K562 (cell line): Measurements from ENCODE around the gene TSPAN14. TPM values are rescaled to one million over a fixed set of nuclear protein-coding genes. Genes with fewer than 3 reads are reported as not detected.

Source experiments
- CBFA2T3 ChIP-seq: fragments of 450-650 bp; IDR thresholded peaks from 2 replicates; pipeline ENCODE4 v1.6.1; 2017
- CBX5 ChIP-seq: IDR thresholded peaks from 2 replicates; pipeline ENCODE4 v1.6.1; 2014; ENCODE audit warnings: low read depth, borderline replicate concordance
- CREM ChIP-seq: IDR thresholded peaks from 2 replicates; pipeline ENCODE4 v1.6.1; 2014; ENCODE audit warnings: antibody characterized with exemption, low read depth
- FIP1L1 ChIP-seq: fragments of 200-400 bp; formaldehyde crosslinking; IDR thresholded peaks from 2 replicates; pipeline ENCODE4 v1.6.1; 2018; ENCODE audit warnings: mild to moderate bottlenecking, low read depth, low read length; ENCODE audit not compliant: poor library complexity, severe bottlenecking
- GABPB1 ChIP-seq: sonication (generic); formaldehyde crosslinking; IDR thresholded peaks from 2 replicates; pipeline ENCODE4 v1.8.0; 2022; ENCODE audit warnings: mild to moderate bottlenecking, missing genetic modification reagents
- HCFC1 ChIP-seq: IDR thresholded peaks from 2 replicates; pipeline ENCODE4 v1.6.1; 2012; ENCODE audit warnings: low read depth, low read length, improper control_type of control experiment
- KDM2B ChIP-seq: fragments of 250-450 bp; sonication (Bioruptor Pico); IDR thresholded peaks from 2 replicates; pipeline ENCODE4 v1.8.0; 2021; ENCODE audit warnings: mild to moderate bottlenecking, moderate library complexity
- KLF10 ChIP-seq: fragments of 250-450 bp; sonication (Bioruptor Pico); IDR thresholded peaks from 2 replicates; pipeline ENCODE4 v1.6.1; 2021; ENCODE audit warnings: matching md5 sums
- KLF13 ChIP-seq: fragments of 450-650 bp; IDR thresholded peaks from 2 replicates; pipeline ENCODE4 v1.6.1; 2016; ENCODE audit warnings: missing genetic modification characterization, low read depth, mild to moderate bottlenecking, missing compliant biosample characterization, moderate library complexity, borderline replicate concordance
- LEF1 ChIP-seq: fragments of 450-650 bp; IDR thresholded peaks from 2 replicates; pipeline ENCODE4 v1.6.1; 2016; ENCODE audit warnings: mild to moderate bottlenecking
- MTA3 ChIP-seq: fragments of 450-650 bp; formaldehyde crosslinking; IDR thresholded peaks from 2 replicates; pipeline ENCODE4 v1.6.1; 2017; ENCODE audit warnings: mild to moderate bottlenecking, borderline replicate concordance
- NFIX ChIP-seq: fragments of 250-450 bp; sonication (Bioruptor Pico); IDR thresholded peaks from 2 replicates; pipeline ENCODE4 v1.4.0; 2020; ENCODE audit warnings: low read depth, mild to moderate bottlenecking, moderate library complexity
- NFXL1 ChIP-seq: fragments of 450-650 bp; formaldehyde crosslinking; IDR thresholded peaks from 2 replicates; pipeline ENCODE4 v1.4.0; 2021; ENCODE audit warnings: mild to moderate bottlenecking
- PHF20 ChIP-seq: fragments of 450-650 bp; IDR thresholded peaks from 2 replicates; pipeline ENCODE4 v1.6.1; 2018; ENCODE audit not compliant: partially characterized antibody
- RB1 ChIP-seq: fragments of 450-650 bp; IDR thresholded peaks from 2 replicates; pipeline ENCODE4 v1.6.1; 2017; ENCODE audit warnings: low read depth, mild to moderate bottlenecking
- RUNX1 ChIP-seq: sonication (generic); IDR thresholded peaks from 2 replicates; pipeline ENCODE4 v1.6.1; 2016; ENCODE audit warnings: antibody characterized with exemption, low read depth
- SAFB2 ChIP-seq: fragments of 200-400 bp; formaldehyde crosslinking; IDR thresholded peaks from 2 replicates; pipeline ENCODE4 v1.6.1; 2018; ENCODE audit warnings: borderline replicate concordance, low read length, low read depth, moderate library complexity; ENCODE audit not compliant: severe bottlenecking
- TRIM24 ChIP-seq, 2 experiments: fragments of 450-650 bp; IDR thresholded peaks; 2 replicates each; pipeline ENCODE4 v1.6.1; 2016
- XRCC5 ChIP-seq: fragments of 200-400 bp; formaldehyde crosslinking; IDR thresholded peaks from 2 replicates; pipeline ENCODE4 v1.6.1; 2017; ENCODE audit warnings: low read depth, mild to moderate bottlenecking, low read length
- ZNF324 ChIP-seq: fragments of 250-450 bp; sonication (Bioruptor Pico); IDR thresholded peaks from 2 replicates; pipeline ENCODE4 v1.4.0; 2020; ENCODE audit warnings: mild to moderate bottlenecking
- ZNF644 ChIP-seq: fragments of 200-800 bp; sonication (Bioruptor generic); IDR thresholded peaks from 2 replicates; pipeline ENCODE4 v1.6.1; 2016; ENCODE audit warnings: low read depth, missing genetic modification characterization, missing compliant biosample characterization
- ZNF668 ChIP-seq: fragments of 250-450 bp; sonication (Bioruptor Pico); IDR thresholded peaks from 2 replicates; pipeline ENCODE4 v1.8.0; 2022; ENCODE audit warnings: mild to moderate bottlenecking, inconsistent platforms
- ZNF830 ChIP-seq: fragments of 250-450 bp; sonication (Bioruptor Pico); IDR thresholded peaks from 2 replicates; pipeline ENCODE4 v1.5.0; 2021; ENCODE audit warnings: mild to moderate bottlenecking
- polyA plus RNA-seq, 8 experiments: library from polyadenylated mRNA; depleted of rRNA in 4 of 8; stranded (reverse) in 5 of 8; unstranded in 3 of 8; fragments of >200 nt; fragmentation: Nextera tagmentation in 2 of 8; fragmentation: Illumina TruSeq in 1 of 8; extraction: Ambion mirVana in 2 of 8; extraction: Trizol in 1 of 8; gene quantifications; 2 replicates each; pipeline versions ENCODE4 v1.2.1 to v1.2.3, GENCODE V29; 2011 to 2014; ENCODE audit warnings: inconsistent platforms in 1 of 8, missing spikeins in 1 of 8
- total RNA-seq, 7 experiments: library from RNA; depleted of rRNA in 6 of 7; stranded (reverse); fragments of >200 nt in 6 of 7; fragmentation: Illumina TruSeq in 2 of 7; extraction: Trizol in 2 of 7; gene quantifications; 2 replicates each; pipeline versions ENCODE4 v1.2.1 to v1.2.3, GENCODE V29; 2011 to 2021; ENCODE audit warnings: low replicate concordance in 1 of 7
- TF ChIP-seq, protein P1 (sequence below): sonication (generic); formaldehyde crosslinking; IDR thresholded peaks from 2 replicates; pipeline ENCODE4 v1.8.0; 2022; ENCODE audit warnings: mild to moderate bottlenecking, missing genetic modification reagents
- TF ChIP-seq, protein P2 (sequence below): sonication (generic); formaldehyde crosslinking; IDR thresholded peaks from 2 replicates; pipeline ENCODE4 v1.8.0; 2022; ENCODE audit warnings: mild to moderate bottlenecking, missing genetic modification reagents
- TF ChIP-seq, protein P3 (sequence below): sonication (generic); IDR thresholded peaks from 2 replicates; pipeline ENCODE4 v1.6.1; 2016
- TF ChIP-seq, protein P4 (sequence below): fragments of 450-650 bp; formaldehyde crosslinking; IDR thresholded peaks from 2 replicates; pipeline ENCODE4 v1.4.0; 2022; ENCODE audit warnings: missing genetic modification characterization

Gene TSPAN14
- total and polyA plus RNA-seq, 9 of the 15 experiments (the other 6 are each of a cell fraction or from before 2014, with no cell fraction given): 5.8 to 92.9 (median 23.3) TPM

DNA sequence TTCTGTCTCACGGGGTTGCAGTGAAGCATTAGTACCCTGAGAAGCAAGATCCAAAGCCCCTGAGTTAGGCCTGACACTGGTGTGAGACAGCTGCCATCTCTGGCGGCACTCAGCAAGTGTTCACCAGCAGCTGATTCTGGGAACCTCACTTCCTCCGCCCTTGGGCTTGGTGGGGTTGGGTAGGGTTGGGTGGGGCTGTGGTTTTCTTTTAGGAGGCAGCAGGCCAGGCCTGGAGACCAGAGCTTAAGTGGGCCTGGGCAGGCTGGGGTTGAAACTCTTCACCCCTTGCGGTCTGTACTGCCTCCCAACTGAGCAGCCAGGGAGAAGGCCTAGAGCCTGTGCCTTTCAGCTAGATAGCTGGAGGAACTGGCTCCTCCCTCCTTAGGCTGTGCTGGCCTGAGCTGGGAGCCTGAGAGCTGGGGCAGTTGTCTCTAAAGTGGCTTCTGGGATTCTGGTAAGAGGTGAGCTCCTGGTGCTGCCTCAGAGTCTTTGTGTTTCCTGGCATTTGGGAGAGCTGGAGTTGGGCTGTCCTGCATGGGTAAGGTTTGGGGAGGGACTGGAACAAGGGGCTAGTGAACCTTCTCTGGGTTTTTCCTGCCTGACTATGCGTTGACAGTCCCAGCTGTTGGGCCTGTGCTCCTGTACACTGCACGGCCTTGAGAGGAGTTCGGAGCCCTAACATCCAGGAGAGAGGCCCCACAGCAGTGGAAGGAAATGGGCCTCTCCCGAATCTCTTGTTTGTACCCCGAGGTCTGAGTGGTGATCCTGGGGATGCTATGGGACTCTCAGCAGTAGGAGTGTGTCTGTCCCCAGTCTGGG, 5.1 kb downstream of the TSPAN14 start (continued):
- TF ChIP-seq XRCC5 (peak; percentile 65; the same call in 1 of the 2 replicates), KLF13 (tag) (no peak), KLF10 (CRISPR knock-in tag) (no peak), PHF20 (no peak), ZNF644 (0 out of 2 replicates have a peak, but pooled peaks have one; percentile 11), ZNF324 (no peak), MTA3 (0 out of 2 replicates have a peak, but pooled peaks have one; percentile 18), NFXL1 (no peak), RB1 (peak; percentile 39; the same call in 1 of the 2 replicates), ZNF668 (no peak), KDM2B (CRISPR knock-in tag) (no peak), GABPB1 (peak; percentile 67; the same call in 1 of the 2 replicates), RUNX1 (no peak), LEF1 (no peak), CBFA2T3 (peak; percentile 59), CBX5 (no peak), ZNF830 (CRISPR knock-in tag) (0 out of 2 replicates have a peak, but pooled peaks have one; percentile 66), SAFB2 (no peak), FIP1L1 (no peak), HCFC1 (no peak), CREM (peak; percentile 58; the same call in 1 of the 2 replicates), NFIX (CRISPR knock-in tag) (no peak), TRIM24 (IDR thresholded peaks at IDR 0.05) (no peak)
- TF ChIP-seq, protein P1, sequence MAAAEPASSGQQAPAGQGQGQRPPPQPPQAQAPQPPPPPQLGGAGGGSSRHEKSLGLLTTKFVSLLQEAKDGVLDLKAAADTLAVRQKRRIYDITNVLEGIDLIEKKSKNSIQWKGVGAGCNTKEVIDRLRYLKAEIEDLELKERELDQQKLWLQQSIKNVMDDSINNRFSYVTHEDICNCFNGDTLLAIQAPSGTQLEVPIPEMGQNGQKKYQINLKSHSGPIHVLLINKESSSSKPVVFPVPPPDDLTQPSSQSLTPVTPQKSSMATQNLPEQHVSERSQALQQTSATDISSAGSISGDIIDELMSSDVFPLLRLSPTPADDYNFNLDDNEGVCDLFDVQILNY (CRISPR knock-in tag): no peak
- TF ChIP-seq, protein P2, sequence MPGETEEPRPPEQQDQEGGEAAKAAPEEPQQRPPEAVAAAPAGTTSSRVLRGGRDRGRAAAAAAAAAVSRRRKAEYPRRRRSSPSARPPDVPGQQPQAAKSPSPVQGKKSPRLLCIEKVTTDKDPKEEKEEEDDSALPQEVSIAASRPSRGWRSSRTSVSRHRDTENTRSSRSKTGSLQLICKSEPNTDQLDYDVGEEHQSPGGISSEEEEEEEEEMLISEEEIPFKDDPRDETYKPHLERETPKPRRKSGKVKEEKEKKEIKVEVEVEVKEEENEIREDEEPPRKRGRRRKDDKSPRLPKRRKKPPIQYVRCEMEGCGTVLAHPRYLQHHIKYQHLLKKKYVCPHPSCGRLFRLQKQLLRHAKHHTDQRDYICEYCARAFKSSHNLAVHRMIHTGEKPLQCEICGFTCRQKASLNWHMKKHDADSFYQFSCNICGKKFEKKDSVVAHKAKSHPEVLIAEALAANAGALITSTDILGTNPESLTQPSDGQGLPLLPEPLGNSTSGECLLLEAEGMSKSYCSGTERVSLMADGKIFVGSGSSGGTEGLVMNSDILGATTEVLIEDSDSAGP (CRISPR knock-in tag): no peak
- TF ChIP-seq, protein P3, sequence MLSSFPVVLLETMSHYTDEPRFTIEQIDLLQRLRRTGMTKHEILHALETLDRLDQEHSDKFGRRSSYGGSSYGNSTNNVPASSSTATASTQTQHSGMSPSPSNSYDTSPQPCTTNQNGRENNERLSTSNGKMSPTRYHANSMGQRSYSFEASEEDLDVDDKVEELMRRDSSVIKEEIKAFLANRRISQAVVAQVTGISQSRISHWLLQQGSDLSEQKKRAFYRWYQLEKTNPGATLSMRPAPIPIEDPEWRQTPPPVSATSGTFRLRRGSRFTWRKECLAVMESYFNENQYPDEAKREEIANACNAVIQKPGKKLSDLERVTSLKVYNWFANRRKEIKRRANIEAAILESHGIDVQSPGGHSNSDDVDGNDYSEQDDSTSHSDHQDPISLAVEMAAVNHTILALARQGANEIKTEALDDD: peak; percentile 73
- TF ChIP-seq, protein P4, sequence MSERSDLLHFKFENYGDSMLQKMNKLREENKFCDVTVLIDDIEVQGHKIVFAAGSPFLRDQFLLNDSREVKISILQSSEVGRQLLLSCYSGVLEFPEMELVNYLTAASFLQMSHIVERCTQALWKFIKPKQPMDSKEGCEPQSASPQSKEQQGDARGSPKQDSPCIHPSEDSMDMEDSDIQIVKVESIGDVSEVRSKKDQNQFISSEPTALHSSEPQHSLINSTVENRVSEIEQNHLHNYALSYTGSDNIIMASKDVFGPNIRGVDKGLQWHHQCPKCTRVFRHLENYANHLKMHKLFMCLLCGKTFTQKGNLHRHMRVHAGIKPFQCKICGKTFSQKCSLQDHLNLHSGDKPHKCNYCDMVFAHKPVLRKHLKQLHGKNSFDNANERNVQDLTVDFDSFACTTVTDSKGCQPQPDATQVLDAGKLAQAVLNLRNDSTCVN (CRISPR knock-in tag): no peak
